SW480 (cell line): Measurements from ENCODE around the gene MAGI2.

Source experiments
- DNase-seq: peaks from one replicate; pipeline ENCODE4 v3.0.0-alpha.2; 2016; ENCODE audit warnings: low spot score

Gene MAGI2

DNA sequence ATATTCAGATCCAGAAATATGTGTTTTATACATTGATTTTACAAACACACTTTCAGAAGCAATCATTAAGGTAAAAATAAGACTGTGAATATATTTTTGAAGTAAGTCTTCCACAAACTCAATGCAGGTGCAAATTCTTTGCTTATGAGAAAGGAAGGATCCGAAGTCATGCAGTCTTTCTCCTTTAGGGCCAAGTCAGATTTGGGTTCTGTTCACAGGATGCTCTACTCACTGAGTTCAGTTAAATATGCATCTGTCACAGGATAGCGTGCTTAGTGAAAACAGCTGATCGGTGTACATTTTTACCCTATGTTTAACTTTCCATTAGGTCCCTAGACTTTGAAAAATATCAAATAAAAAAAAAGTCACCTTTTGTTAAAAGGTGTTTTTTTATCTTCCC, 1046.4 kb downstream of the MAGI2 start:
- DNase-seq, result no peak

DNA sequence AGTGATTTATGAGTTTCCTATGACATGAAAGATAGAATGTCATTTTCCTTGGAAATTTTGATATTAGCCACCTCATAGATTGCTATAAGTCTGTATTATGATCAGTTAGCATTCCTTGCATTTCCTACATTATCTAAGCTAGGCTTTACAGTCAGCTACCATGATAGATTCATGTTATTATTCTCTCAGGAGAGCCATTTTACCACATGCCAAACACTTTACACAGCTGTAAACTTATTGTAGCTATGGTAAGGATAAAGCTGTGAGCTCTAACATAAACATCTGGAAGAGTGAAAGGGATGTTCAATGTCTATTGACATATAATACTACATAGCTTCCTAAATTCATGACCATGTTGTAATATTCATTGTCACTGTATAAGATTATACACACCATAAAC, 1046.9 kb downstream of the MAGI2 start:
- no peak for DNase-seq

DNA sequence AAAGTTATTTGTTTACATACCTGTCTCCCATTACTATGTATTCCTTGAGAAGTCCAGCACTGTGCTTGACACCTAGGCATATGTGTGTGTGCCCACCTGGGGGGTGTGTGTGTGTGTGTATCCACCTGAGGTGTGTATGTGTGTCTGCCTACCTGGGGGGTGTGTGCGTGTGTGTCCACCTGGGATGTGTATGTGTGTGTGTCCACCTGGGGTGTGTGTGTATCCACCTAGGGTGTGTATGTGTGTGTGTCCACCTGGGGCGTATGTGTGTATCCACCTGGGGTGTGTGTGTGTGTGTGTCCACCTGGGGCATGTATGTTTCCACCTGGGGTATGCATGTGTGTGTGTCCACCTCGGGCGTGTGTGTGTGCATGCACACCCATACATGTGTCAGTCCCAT, 1051.4 kb downstream of the MAGI2 start:
- DNase-seq, result no peak

GRCh38 chr7:78400038-78400437, 1053.4 kb downstream of the MAGI2 start:
- no peak for DNase-seq

DNA sequence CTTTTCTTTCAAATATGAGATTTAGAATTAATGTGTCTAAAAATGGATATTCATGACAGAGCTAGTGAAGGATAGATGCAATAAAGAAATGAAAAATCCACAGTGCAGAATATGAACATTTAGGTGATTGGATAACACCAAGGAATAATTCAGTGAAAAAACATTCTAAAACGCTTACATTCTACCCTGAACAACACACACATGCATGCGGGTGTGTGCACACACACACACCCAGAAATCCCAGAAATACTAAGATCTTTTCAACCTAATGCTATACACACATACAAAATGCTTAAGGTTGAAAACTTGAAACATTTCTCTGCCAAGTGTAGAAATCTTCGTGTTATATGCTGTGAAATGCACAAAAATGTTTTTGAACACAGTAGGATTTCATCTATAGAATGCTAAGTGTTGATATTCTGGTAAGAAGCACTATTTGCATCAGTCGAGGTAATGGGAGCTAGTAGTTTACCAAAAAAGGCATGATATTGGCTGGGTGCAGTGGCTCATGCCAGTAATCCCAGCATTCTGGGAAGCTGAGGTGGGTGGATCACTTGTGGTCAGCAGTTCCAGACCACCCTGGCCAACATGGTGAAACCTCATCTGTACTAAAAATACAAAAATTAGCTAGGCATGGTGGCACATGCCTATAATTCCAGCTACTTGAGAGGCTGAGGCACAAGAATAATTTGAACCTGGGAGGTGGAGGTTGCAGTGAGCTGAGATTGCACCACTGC, 1054.3 kb downstream of the MAGI2 start:
- DNase-seq, result no peak

- no peak for DNase-seq
Measured at GRCh38 chr7:78398576-78398975, 1054.9 kb downstream of the MAGI2 start.

GRCh38 chr7:78398081-78398480, 1055.4 kb downstream of the MAGI2 start:
- no peak for DNase-seq

DNA sequence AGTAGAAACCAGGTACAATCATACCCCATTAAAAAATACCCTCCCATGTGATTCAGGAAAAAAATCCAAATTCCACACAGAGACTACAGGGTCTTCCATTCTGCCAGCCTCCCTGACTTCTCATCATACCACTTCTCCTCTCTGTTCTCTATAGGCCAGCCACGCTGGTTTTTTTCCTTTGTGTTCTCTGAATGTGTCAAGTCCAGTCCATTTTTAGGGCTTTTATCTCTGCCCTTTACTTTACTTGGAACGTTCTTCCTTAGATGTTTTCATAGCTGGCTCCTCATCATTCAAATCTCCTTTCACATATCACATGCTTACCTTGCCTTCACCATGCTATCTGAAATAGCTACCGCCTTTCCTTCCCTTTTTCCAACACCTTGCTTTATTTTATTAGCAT, 1057.3 kb downstream of the MAGI2 start:
- DNase-seq, result no peak

DNA sequence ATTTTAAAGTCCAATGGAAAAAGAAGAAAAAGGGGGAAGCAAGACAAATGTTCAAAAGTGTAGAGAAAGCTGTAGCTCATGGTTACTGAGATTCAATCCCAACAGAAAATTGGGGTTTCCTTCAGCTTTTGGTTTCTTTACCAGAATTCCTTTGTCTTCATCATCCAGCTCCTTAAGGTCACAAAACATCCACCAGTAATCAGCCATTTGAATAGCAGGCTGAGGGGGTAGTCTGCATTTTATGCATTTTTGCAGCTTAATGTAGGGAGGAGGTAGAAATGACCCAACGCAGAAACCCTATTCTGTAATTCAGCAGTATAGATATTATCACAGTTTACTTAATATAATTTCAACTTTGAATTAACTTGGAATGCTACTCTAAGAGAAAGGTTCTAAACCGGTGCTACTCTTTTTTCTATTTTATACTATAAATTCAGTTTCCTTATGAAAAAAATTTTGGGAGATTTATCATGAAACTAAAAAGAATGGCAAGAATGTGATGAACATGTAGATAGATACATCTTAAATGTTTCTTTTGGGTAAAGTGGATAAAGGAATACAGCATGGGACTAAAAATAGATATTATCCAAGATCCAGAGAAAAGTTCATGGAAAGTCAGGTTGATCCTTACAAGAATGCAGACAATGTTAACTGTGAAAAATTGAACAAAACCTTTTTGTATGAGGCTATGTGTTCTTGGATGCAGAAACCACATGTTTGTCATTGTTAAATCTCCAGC, 1058.0 kb downstream of the MAGI2 start:
- DNase-seq, result no peak

GRCh38 chr7:78389022-78389421, 1064.4 kb downstream of the MAGI2 start:
- DNase-seq, result no peak

DNA sequence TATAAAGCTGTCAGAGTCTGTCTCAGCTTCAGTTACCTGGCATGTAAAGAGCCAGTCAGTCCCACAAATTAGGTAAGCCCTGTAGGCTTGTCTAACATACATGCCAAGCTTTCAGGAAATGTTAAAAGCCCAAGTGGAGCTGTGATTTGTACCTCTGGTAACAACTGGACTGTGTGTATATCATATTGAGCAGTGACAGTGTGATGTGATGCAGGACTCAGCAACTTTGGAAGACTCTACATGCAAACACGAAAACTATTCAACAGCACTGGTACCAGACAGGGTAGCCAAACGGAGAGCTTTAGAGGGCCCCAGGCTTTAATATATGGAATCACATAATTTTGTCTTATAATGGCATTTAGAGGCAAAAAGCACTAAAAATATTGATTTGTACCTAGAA, 1066.9 kb downstream of the MAGI2 start:
- DNase-seq, result no peak

DNA sequence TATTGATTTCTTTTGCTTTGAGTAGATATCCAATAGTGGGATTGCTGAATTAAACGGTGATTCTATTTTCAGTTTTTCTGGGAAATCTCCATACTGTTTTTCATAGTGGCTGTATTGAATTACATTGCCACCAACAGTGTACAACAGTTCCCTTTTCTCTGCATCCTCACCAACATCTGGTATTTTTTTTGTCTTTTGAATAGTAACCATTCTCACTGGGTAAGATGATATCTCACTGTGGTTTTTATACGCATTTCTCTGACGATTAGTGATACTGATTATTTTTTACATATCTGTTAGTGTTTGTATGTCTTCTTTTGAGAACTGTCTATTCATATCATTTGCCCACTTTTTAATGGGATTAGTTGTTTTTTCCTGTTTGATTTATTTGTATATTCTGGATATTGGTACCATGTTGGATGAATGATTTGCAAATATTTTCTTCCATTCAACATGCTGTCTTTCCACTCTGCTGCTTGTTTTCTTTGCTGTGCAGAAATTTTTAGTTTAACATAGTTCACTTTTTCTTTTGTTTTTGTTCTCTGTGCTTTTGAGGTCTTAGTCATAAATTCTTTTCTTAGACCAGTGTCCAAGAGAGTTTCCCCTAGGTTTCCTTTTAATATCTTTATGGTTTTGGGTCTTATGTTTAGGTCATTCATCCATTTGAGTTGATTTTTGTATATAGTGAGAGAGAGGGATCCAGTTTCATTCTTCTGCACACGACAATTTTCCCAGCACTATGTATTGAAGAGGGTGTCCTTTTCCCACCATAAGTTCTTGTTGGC, 1070.2 kb downstream of the MAGI2 start:
- DNase-seq, result no peak

- DNase-seq, result no peak
Measured at GRCh38 chr7:78379148-78379547, 1074.3 kb downstream of the MAGI2 start.

- DNase-seq, result no peak
Measured at GRCh38 chr7:78377532-78377931, 1075.9 kb downstream of the MAGI2 start.

DNA sequence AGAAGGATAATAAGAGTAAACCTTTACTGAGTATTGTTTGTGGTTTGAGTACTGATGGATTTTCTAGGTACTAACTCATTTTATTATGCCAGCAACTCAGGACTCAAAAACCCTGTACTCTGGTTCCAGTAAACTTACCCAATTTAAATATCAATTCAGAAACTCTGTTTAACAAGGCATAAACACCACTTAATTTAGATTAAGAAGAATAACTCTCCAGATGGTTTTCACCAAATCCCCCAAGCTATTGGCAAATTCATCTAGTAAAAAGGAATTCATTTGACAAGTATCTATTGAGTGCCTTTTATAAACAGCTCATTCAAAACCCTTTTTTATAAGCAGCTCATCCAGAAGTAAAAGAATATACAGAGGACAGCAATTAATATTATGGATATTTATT, 1082.5 kb downstream of the MAGI2 start:
- no peak for DNase-seq

GRCh38 chr7:78368771-78369170, 1084.7 kb downstream of the MAGI2 start:
- DNase-seq, result no peak

DNA sequence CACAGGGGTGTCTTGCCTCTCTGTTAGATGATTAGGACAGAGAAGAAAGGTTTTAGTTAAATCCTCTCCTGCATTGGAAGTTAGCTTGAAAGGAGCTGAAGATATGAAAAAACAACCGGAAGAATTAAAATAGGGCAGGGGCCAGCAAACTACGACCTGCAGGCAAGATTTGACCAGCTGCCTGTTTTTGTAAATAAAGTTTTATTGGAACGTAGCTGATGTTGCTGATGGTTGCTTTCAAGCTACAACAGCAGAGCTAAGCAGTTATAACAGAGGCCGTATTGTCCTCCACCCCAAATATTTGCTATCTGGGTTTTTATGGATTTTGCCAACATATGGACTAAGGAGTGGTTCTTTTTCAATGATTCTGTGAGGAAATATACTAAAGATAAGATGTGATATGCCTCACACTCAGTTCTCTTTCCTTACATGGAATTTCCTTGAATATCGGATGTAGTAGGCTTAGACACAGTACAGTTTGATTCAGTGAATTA, 1086.1 kb downstream of the MAGI2 start:
- DNase-seq, result no peak

- DNase-seq, result no peak
Measured at GRCh38 chr7:78363866-78364265, 1089.6 kb downstream of the MAGI2 start.

- no peak for DNase-seq
Measured at GRCh38 chr7:78359836-78360235, 1093.6 kb downstream of the MAGI2 start.

GRCh38 chr7:78357709-78358108, 1095.8 kb downstream of the MAGI2 start:
- DNase-seq, result no peak

DNA sequence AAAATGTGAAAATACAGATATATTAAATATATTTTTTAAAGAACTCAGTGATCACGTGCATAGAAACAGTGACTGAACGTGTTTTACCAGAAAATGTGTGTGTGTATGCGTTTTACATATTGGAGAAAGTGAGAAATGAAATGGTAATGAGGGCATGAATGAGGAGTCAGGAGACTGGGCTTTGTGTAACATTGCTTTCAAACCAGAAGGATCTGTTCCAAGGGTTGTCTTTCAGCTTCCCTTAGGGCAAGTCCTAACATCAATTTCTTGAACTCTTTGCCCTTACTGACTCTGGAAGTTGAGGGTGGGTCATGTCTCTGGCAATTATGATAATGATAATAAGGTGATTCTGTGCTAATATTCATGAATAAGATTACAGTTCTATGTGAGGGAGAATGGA, 1097.6 kb downstream of the MAGI2 start:
- no peak for DNase-seq

GRCh38 chr7:78350926-78351325, 1102.5 kb downstream of the MAGI2 start:
- no peak for DNase-seq

GRCh38 chr7:78350391-78350790, 1103.1 kb downstream of the MAGI2 start:
- no peak for DNase-seq
